DOHH2 (cell line): ENCODE results near the gene CALML6.

Experiments
- H3F3A ChIP-seq: fragments of 200-600 bp; sonication (generic), shearing (Covaris generic); 2 replicates; pipeline ENCODE4 v1.6.0; 2016; ENCODE audit warnings: antibody characterized with exemption, mild to moderate bottlenecking; ENCODE audit not compliant: control insufficient read depth, insufficient read depth
- H3K27ac ChIP-seq: fragments of 200-600 bp; sonication (generic); 2 replicates; pipeline ENCODE4 v1.5.1; 2014; ENCODE audit warnings: low read depth, mild to moderate bottlenecking, low read length, moderate library complexity
- H3K27me3 ChIP-seq: fragments of 200-600 bp; sonication (generic); 2 replicates; pipeline ENCODE4 v1.6.1; 2014; ENCODE audit warnings: mild to moderate bottlenecking, low read length, mixed read lengths; ENCODE audit not compliant: control insufficient read depth
- H3K36me3 ChIP-seq: fragments of 200-600 bp; sonication (generic); 2 replicates; pipeline ENCODE4 v1.6.1; 2014; ENCODE audit warnings: mild to moderate bottlenecking, low read length, moderate library complexity, mixed read lengths; ENCODE audit not compliant: control insufficient read depth
- H3K4me1 ChIP-seq: fragments of 200-600 bp; sonication (generic); 2 replicates; pipeline ENCODE4 v1.6.1; 2014; ENCODE audit warnings: mild to moderate bottlenecking, low read length, mixed read lengths; ENCODE audit not compliant: control insufficient read depth
- H3K4me2 ChIP-seq: fragments of 200-600 bp; sonication (generic); 2 replicates; pipeline ENCODE4 v1.6.0; 2014; ENCODE audit warnings: mild to moderate bottlenecking, low read length, moderate library complexity
- H3K4me3 ChIP-seq: fragments of 200-600 bp; sonication (generic); 2 replicates; pipeline ENCODE4 v1.5.1; 2014; ENCODE audit warnings: mild to moderate bottlenecking, low read length, mixed read lengths
- H3K79me2 ChIP-seq: fragments of 200-600 bp; sonication (generic); 2 replicates; pipeline ENCODE4 v1.6.1; 2014; ENCODE audit warnings: mild to moderate bottlenecking, low read length, mixed read lengths; ENCODE audit not compliant: control insufficient read depth
- H3K9me2 ChIP-seq: fragments of 200-600 bp; sonication (generic); replicated peaks from 2 replicates; pipeline ENCODE4 v1.6.1; 2014; ENCODE audit warnings: mild to moderate bottlenecking, low read length, mixed read lengths; ENCODE audit not compliant: control insufficient read depth
- H3K9me3 ChIP-seq: fragments of 200-600 bp; sonication (generic); 2 replicates; pipeline ENCODE4 v1.6.1; 2014; ENCODE audit warnings: antibody characterized with exemption, low read length, mixed read lengths; ENCODE audit not compliant: control insufficient read depth, insufficient read depth
- H4K20me1 ChIP-seq: fragments of 200-600 bp; sonication (generic); 2 replicates; pipeline ENCODE4 v1.6.0; 2014; ENCODE audit warnings: low read depth, mild to moderate bottlenecking, antibody characterized with exemption, low read length, moderate library complexity; ENCODE audit not compliant: control insufficient read depth, insufficient read depth
- EZH2phosphoT487 ChIP-seq: fragments of 200-600 bp; sonication (generic); IDR thresholded peaks from 2 replicates; pipeline ENCODE4 v1.6.1; 2017; ENCODE audit warnings: borderline replicate concordance, mild to moderate bottlenecking, antibody characterized with exemption, low read length, moderate library complexity, mixed read lengths
- TF ChIP-seq, protein P1 (sequence below): fragments of 200-600 bp; sonication (generic); IDR thresholded peaks from one replicate; pipeline ENCODE4 v1.5.1; 2014; ENCODE audit warnings: antibody characterized with exemption, mild to moderate bottlenecking, low read depth, low read length; ENCODE audit not compliant: poor library complexity, severe bottlenecking

Gene CALML6

DNA sequence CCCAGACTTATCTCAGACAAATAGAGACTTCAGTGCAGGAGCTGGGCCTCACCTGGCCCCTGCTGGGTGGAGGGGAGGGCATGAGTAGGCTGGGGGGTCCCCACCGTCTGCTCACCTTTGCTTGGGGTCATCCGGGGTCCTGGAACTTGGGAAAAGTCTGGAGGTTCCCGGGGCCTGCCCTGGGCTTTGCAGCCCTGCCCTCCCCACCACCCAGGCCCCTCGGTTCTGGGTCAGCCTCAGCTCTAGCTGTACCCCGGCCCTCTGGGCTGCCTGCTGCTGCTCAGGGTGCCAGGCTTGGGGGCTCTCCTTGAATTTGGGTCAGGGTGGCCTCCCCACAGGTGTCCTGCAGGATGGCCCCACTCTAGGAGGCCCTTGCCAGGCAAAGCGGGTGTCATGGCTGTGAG is 6.4 kb downstream of the CALML6 start:
- no peak overlapping the region for H3K27ac ChIP-seq
- H3K9me2 ChIP-seq = no peaks in the 10 kb centered on the region
- no peaks in the 10 kb centered on the region for H3F3A ChIP-seq
- H3K36me3 ChIP-seq = no peaks in the 10 kb centered on the region
- no peak overlapping the region for H3K4me2 ChIP-seq
- TF ChIP-seq, protein P1, sequence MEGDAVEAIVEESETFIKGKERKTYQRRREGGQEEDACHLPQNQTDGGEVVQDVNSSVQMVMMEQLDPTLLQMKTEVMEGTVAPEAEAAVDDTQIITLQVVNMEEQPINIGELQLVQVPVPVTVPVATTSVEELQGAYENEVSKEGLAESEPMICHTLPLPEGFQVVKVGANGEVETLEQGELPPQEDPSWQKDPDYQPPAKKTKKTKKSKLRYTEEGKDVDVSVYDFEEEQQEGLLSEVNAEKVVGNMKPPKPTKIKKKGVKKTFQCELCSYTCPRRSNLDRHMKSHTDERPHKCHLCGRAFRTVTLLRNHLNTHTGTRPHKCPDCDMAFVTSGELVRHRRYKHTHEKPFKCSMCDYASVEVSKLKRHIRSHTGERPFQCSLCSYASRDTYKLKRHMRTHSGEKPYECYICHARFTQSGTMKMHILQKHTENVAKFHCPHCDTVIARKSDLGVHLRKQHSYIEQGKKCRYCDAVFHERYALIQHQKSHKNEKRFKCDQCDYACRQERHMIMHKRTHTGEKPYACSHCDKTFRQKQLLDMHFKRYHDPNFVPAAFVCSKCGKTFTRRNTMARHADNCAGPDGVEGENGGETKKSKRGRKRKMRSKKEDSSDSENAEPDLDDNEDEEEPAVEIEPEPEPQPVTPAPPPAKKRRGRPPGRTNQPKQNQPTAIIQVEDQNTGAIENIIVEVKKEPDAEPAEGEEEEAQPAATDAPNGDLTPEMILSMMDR = no peak
- H4K20me1 ChIP-seq = no peaks in the 10 kb centered on the region
- no peaks in the 10 kb centered on the region for H3K9me3 ChIP-seq
- no peak overlapping the region for H3K4me3 ChIP-seq
- peaks cover 7% of the 10 kb centered on the region; the same call in 1 of the 2 replicates for H3K27me3 ChIP-seq
- peaks cover 14% of the 10 kb centered on the region for H3K4me1 ChIP-seq
- H3K79me2 ChIP-seq = no peaks in the 10 kb centered on the region

DNA sequence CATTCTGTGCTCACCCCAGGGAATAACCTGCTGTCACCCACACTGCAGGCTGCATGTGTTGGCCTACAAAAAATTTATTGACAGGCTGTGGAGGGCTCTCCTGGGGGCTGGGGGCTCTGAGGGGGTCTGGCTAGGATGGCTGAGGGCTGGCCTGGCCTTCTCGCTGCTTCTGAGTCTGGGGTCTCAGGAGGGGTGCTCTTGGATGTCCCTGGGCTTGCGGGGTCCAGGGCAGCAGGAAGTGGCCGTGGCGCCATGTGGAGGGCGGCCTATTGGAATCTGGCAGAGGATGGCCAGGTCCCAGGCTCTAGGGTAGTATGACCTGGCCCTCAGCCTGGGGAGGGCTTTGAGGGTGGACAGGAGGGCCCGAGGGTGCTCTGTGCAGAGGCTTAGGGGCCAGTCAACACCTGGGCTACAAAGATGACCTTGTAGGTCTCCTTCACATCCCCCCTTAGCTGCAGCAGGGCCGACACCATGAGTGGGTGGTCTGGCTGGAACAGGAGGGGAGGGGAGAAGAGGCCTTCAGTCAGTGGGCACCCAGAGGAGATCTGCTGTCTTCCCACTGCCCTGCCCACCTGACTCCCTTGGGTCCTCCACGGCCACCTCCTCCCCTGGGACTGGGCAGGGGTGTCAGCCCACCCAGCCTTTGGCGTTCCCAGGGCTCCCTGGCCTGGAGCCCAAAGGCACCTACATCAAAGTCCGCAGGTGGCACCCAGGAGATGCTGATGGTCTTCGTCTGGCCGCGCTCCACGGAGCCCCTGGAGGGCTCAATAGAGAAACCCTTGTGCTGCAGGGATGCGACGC is 7.0 kb downstream of the CALML6 start:
- H3K79me2 ChIP-seq = no peaks in the 10 kb centered on the region
- H3K4me2 ChIP-seq = no peak overlapping the region
- H3K4me1 ChIP-seq = peaks cover 14% of the 10 kb centered on the region

DNA sequence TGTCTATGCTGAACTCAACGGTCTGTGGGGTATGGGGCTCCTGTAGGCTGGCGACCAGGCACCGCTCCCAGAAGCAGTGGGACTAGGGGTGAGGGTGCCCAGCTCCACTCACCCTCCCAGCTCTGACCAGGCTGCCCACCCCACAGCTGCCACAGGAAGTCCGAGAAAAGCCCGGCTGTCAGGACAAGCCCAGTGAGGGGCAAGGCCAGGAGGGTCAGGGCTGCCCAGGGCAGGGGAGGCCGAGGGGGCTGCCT is 7.6 kb downstream of the CALML6 start:
- H3F3A ChIP-seq = no peaks in the 10 kb centered on the region
- no peak overlapping the region for H3K27ac ChIP-seq
- no peaks in the 10 kb centered on the region for H3K36me3 ChIP-seq
- H3K27me3 ChIP-seq = peaks cover 7% of the 10 kb centered on the region; the same call in 1 of the 2 replicates
- H4K20me1 ChIP-seq = no peaks in the 10 kb centered on the region
- no peaks in the 10 kb centered on the region for H3K9me3 ChIP-seq
- H3K4me3 ChIP-seq = no peak overlapping the region
- no peak for TF ChIP-seq EZH2phosphoT487
- TF ChIP-seq, protein P1 = no peak
- H3K9me2 ChIP-seq = no peaks in the 10 kb centered on the region
- no peak overlapping the region for H3K4me2 ChIP-seq
- H3K4me1 ChIP-seq = peaks cover 14% of the 10 kb centered on the region
- H3K79me2 ChIP-seq = no peaks in the 10 kb centered on the region

More for the DNA sequence above, 7.0 kb downstream of the CALML6 start:
- Histone ChIP-seq H4K20me1 (no peaks in the 10 kb centered on the region), H3K27me3 (peaks cover 7% of the 10 kb centered on the region; the same call in 1 of the 2 replicates), H3K36me3 (no peaks in the 10 kb centered on the region), H3K4me3 (no peak overlapping the region), H3F3A (no peaks in the 10 kb centered on the region), H3K9me3 (no peaks in the 10 kb centered on the region), H3K27ac (no peak overlapping the region), H3K9me2 (no peaks in the 10 kb centered on the region)
- TF ChIP-seq EZH2phosphoT487 = no peak
- TF ChIP-seq, protein P1 = no peak
